ENCODE data around the gene PADI6.

The PADI6 gene

GRCh38 chr1:17371896-17372295 lies at the start of gene PADI6:
Gene PADI6 (plus strand): TSS chr1:17372196. CDS start chr1:17372246, 50 bp downstream.
- no peak within 1 kb of the TSS for H3K4me3 ChIP-seq (ENCODE audit: low read length)
- TF ChIP-seq, protein P1, sequence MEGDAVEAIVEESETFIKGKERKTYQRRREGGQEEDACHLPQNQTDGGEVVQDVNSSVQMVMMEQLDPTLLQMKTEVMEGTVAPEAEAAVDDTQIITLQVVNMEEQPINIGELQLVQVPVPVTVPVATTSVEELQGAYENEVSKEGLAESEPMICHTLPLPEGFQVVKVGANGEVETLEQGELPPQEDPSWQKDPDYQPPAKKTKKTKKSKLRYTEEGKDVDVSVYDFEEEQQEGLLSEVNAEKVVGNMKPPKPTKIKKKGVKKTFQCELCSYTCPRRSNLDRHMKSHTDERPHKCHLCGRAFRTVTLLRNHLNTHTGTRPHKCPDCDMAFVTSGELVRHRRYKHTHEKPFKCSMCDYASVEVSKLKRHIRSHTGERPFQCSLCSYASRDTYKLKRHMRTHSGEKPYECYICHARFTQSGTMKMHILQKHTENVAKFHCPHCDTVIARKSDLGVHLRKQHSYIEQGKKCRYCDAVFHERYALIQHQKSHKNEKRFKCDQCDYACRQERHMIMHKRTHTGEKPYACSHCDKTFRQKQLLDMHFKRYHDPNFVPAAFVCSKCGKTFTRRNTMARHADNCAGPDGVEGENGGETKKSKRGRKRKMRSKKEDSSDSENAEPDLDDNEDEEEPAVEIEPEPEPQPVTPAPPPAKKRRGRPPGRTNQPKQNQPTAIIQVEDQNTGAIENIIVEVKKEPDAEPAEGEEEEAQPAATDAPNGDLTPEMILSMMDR (IDR thresholded peaks at IDR 0.05; ENCODE audit: insufficient read depth, low read depth, low read length, missing control alignments), result no peak
- DNase-seq (ENCODE audit: low read depth), result no peak

DNA sequence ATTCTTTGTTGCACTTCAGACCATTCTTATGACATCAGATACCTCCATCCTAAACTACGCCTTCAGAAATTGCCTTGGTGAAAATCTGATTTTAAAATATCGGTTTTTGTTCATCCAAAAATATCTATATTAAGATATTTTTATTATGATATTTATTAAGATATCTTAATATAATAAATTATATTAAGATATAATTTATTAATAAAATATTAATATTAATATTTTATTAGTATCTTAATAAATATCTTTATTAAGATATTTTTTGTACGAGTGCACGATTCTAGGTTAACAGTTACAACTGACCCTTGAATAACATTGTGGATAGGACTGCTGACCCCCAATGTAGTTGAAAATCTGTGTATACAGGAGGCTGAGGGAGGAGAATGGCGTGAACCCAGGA lies 43.1 kb upstream of the PADI6 start:
- no peak overlapping the region for H3K4me3 ChIP-seq (ENCODE audit: low read length)
- no peak for DNase-seq (ENCODE audit: low read depth)
- TF ChIP-seq, protein P1 (IDR thresholded peaks at IDR 0.05; ENCODE audit: insufficient read depth, low read depth, low read length, missing control alignments), result no peak

DNA sequence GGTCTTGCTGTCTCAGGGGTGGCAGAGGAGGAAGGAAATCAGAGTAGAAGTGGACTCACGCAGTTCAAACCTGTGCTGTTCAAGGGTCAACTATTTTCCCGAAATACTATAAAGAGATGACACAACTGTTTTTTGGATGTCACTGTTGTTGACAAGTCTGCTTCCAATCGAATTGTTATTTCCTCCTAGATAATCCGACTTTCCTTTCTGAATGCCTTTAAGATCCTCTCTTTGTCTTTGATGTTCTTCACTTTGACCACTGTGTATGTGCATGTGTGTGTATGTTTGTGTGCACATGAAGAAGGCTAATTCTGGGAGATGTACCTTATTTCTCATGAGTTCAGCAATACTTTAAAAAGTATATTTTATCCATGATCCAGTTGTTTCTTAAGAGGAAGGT lies 42.4 kb upstream of the PADI6 start:
- TF ChIP-seq, protein P1 (IDR thresholded peaks at IDR 0.05; ENCODE audit: insufficient read depth, low read depth, low read length, missing control alignments), result no peak
- no peak for DNase-seq (ENCODE audit: low read depth)
- no peak overlapping the region for H3K4me3 ChIP-seq (ENCODE audit: low read length)

DNA sequence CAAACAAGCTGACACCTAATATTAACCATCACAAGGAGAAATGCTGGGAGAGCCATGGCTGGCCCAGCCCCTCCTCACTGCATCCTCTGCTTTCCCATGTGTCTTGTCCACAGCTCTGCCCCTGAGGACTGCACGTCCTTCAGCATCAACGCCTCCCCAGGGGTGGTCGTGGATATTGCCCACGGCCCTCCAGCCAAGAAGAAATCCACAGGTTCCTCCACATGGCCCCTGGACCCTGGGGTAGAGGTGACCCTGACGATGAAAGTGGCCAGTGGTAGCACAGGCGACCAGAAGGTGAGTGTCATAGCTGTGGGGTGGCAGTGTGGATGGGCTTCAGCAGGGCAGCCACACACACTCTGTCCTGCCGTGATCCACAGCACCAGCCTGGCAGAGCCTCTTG lies 41.1 kb upstream of the PADI6 start:
- TF ChIP-seq, protein P1 (IDR thresholded peaks at IDR 0.05; ENCODE audit: insufficient read depth, low read depth, low read length, missing control alignments), result no peak
- no peak for DNase-seq (ENCODE audit: low read depth)
- H3K4me3 ChIP-seq (ENCODE audit: low read length), result no peak overlapping the region

DNA sequence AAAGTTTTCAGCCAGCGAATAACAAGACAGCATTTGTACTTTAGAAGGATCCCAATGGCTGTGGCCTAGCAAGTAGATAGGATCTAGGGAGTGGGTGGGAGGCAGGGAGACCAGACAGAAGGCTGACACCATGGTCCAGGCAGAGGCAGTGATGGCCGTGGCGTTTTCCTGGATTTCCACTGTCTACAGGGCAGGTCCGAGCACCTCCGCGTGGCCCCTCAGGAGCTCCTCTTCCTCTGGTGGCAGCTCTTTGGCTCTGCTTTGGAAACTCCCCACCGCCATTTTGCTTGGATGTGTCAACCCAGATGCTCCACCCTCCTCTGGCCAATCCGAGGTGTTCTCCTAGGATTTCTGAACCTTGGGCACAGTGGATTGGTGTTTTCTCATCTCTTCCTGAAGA lies 38.9 kb upstream of the PADI6 start:
- TF ChIP-seq, protein P1 (IDR thresholded peaks at IDR 0.05; ENCODE audit: insufficient read depth, low read depth, low read length, missing control alignments), result no peak
- DNase-seq (ENCODE audit: low read depth), result no peak
- no peak overlapping the region for H3K4me3 ChIP-seq (ENCODE audit: low read length)

DNA sequence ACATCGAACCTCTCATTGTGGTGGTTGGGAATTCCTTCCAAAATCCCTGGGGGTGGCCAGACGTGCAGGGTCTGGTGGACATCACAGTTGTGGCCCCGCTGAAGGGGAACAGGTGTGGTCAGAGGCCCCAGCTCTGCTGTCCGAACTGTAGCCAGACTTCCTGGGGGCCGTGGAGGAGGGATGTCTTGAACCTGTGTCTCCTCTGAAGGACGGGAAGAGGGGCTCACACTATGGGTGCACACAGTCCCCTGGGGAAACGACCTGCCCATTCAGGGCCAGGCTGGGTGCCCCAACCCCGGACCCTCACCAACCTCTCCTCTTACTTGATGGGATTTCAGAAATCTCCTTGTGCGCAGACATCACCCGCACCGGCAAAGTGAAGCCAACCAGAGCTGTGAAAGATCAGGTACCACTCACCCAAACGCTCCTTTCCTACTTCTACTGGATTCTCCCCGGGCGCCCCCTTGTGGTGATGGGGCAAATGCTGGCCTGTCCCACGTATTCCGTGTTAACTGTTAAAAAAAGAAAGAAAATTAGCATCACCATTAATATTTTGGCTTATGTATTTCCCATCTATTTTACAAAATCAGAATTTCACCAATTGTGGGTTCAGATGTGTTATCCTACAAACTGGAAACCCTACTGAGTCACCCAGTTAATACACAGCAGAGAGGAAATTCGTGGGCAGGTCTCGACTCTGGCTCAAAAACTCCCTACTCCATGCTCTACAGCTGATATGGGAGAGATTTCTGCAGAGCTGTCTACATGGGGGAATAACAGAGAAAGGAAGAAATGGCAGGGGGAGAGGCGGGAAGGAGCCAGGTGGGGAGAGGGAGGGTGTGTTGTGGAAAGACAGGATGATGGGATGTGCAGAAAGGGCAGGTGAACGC lies 35.9 kb upstream of the PADI6 start:
- TF ChIP-seq, protein P1 (IDR thresholded peaks at IDR 0.05; ENCODE audit: insufficient read depth, low read depth, low read length, missing control alignments), result peak; percentile 91
- peak; percentile 78 for DNase-seq (ENCODE audit: low read depth)
- no peak overlapping the region for H3K4me3 ChIP-seq (ENCODE audit: low read length)
